ENCODE results near the gene MIER1. TPM values are rescaled to one million over a fixed set of nuclear protein-coding genes. Genes with fewer than 3 reads are reported as not detected.

The MIER1 gene
- total and polyA plus RNA-seq, 9 of the 15 experiments (the other 6 are each of a cell fraction or from before 2014, with no cell fraction given) = 13.9 to 34.8 (median 21.5) TPM

- no peak for TF ChIP-seq ARID3A (IDR thresholded peaks at IDR 0.05; ENCODE audit: borderline replicate concordance, low read depth, low read length)
- no peak for TF ChIP-seq ZNF449 (CRISPR knock-in tag; IDR thresholded peaks at IDR 0.05)
- TF ChIP-seq ZNF354B (CRISPR knock-in tag; IDR thresholded peaks at IDR 0.05) = no peak
- peak; percentile 70; the same call in 1 of the 2 replicates for TF ChIP-seq ARID4B (CRISPR knock-in tag; IDR thresholded peaks at IDR 0.05)
- TF ChIP-seq IRF9 (tag; IDR thresholded peaks at IDR 0.05) = no peak
- no peak for TF ChIP-seq CHD1 (IDR thresholded peaks at IDR 0.05; ENCODE audit: low read length)
- TF ChIP-seq ARNT (IDR thresholded peaks at IDR 0.05) = no peak
- TF ChIP-seq CCNT2 (IDR thresholded peaks at IDR 0.05; ENCODE audit: borderline replicate concordance, extremely low read depth, insufficient read length, low read depth, low read length) = peak; percentile 88
- no peak for TF ChIP-seq HEY1 (CRISPR knock-in tag; IDR thresholded peaks at IDR 0.05; ENCODE audit: borderline replicate concordance)
- peak; percentile 60 for TF ChIP-seq NFRKB (IDR thresholded peaks at IDR 0.05; ENCODE audit: low read depth)
- no peak for TF ChIP-seq TARDBP (IDR thresholded peaks at IDR 0.05)
- peak; percentile 82; the same call in 1 of the 2 replicates for TF ChIP-seq ZBTB26 (CRISPR knock-in tag; IDR thresholded peaks at IDR 0.05)
- 0 out of 2 replicates have a peak, but pooled peaks have one; percentile 24 for TF ChIP-seq CHD2 (IDR thresholded peaks at IDR 0.05; ENCODE audit: low read depth, low read length)
- TF ChIP-seq ZNF766 (CRISPR knock-in tag; conservative IDR thresholded peaks at IDR 0.05) = peak; percentile 98
- no peak for TF ChIP-seq MTA1 (IDR thresholded peaks at IDR 0.05; ENCODE audit: borderline replicate concordance)
- TF ChIP-seq MLX (CRISPR knock-in tag; conservative IDR thresholded peaks at IDR 0.05) = no peak
Measured at GRCh38 chr1:66929999-66930822, 5.4 kb downstream of the MIER1 start (continued).

All from K562 (cell line).